HUES64 (cell line): Measurements from ENCODE around the gene CISD3.

Experiments used
- H3K27ac ChIP-seq: 2 replicates; pipeline ENCODE4 v1.7.0; 2013; ENCODE audit warnings: low read depth, low read length, inconsistent platforms
- H3K27me3 ChIP-seq: 2 replicates; pipeline ENCODE4 v1.6.1; 2013; ENCODE audit warnings: mild to moderate bottlenecking, low read length; ENCODE audit not compliant: insufficient read depth
- H3K36me3 ChIP-seq: 2 replicates; pipeline ENCODE4 v1.6.1; 2013; ENCODE audit warnings: mild to moderate bottlenecking, low read length; ENCODE audit not compliant: insufficient read depth
- H3K4me1 ChIP-seq: 2 replicates; pipeline ENCODE4 v1.6.1; 2013; ENCODE audit warnings: mild to moderate bottlenecking, low read length, moderate library complexity; ENCODE audit not compliant: insufficient read depth
- H3K4me3 ChIP-seq: 2 replicates; pipeline ENCODE4 v1.5.1; 2013; ENCODE audit warnings: mild to moderate bottlenecking, low read length, moderate library complexity
- H3K9ac ChIP-seq: 2 replicates; pipeline ENCODE4 v1.6.1; 2013; ENCODE audit warnings: mild to moderate bottlenecking, low read depth, low read length
- H3K9me3 ChIP-seq: 2 replicates; pipeline ENCODE4 v1.6.1; 2013; ENCODE audit warnings: low read depth, low read length; ENCODE audit not compliant: insufficient read depth
- WGBS: fragments of 150-250, 120-280 bp; methylation state at CpG from one replicate; pipeline ENCODE4 v1.1.7; 2013; ENCODE audit warnings: missing lambda C conversion rate; 5-methylcytosine and 5-hydroxymethylcytosine counted together

CISD3 gene

GRCh38 chr17:38729368-38729885 lies 714 bp upstream of the CISD3 start:
- Histone ChIP-seq H3K4me3 (peak overlapping the region; percentile 73), H3K27me3 (peaks cover 20% of the 10 kb centered on the region), H3K9me3 (no peaks in the 10 kb centered on the region), H3K9ac (peak overlapping the region; percentile 69), H3K36me3 (peaks cover 15% of the 10 kb centered on the region), H3K27ac (no peak overlapping the region), H3K4me1 (peaks cover 6% of the 10 kb centered on the region; the same call in 1 of the 2 replicates)
- WGBS = 36% methylated on average over 14 of the region's 14 CpGs

DNA sequence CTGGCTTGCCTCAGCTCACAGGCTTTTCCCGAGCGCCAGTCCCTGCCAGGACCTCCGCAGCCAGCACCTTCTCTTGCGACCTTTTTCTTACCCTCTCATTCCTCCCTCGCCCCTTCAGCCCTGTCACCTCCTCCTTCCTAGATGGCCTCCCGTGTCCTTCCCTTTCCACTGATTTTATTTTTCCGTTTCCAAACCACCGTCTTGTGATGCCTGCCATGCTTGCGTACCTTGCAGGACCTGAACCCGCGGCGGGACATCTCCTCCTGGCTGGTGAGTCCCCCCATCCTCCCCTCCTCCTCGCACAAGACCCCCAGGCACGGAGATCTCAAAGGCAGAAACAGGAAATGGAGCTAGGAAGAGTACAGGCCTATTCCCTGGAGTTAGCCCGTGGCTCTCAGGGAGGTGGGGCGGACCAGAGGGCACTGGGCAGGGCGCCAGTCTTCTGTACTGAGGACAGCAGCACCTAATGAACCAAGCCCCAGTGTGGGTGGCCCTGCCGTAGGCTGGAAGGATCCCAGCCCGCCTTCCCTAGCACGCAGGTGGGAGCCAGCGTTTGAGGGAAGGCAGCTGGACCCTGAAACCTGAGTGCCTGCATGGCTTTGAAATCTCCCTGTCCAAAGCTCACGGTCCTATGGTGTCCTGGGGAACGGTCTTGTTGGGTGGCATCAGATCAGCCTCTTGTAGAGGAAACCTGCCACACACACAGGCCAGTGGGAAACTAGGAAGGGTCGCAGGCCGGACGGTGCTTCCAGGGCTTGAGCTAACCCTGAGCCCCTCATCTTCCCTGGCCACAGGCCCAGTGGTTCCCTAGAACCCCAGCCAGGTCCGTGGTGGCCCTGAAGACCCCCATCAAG lies 612 bp downstream of the CISD3 start:
- Histone ChIP-seq H3K27me3 (peaks cover 20% of the 10 kb centered on the region), H3K4me1 (peaks cover 6% of the 10 kb centered on the region; the same call in 1 of the 2 replicates), H3K4me3 (peak overlapping the region; percentile 73), H3K9ac (peak overlapping the region; percentile 71), H3K27ac (peak overlapping the region; percentile 68; the same call in 1 of the 2 replicates), H3K36me3 (peaks cover 23% of the 10 kb centered on the region), H3K9me3 (no peaks in the 10 kb centered on the region)
- WGBS = 21% methylated on average over 27 of the region's 27 CpGs

- 92% methylated on average over 8 of the region's 8 CpGs for WGBS
- Histone ChIP-seq H3K36me3 (peaks cover 29% of the 10 kb centered on the region), H3K9me3 (no peaks in the 10 kb centered on the region), H3K4me1 (peaks cover 6% of the 10 kb centered on the region; the same call in 1 of the 2 replicates), H3K27me3 (peaks cover 20% of the 10 kb centered on the region), H3K9ac (no peak overlapping the region), H3K27ac (no peak overlapping the region), H3K4me3 (no peak overlapping the region)
Measured at GRCh38 chr17:38731526-38732294, 1.6 kb downstream of the CISD3 start.

DNA sequence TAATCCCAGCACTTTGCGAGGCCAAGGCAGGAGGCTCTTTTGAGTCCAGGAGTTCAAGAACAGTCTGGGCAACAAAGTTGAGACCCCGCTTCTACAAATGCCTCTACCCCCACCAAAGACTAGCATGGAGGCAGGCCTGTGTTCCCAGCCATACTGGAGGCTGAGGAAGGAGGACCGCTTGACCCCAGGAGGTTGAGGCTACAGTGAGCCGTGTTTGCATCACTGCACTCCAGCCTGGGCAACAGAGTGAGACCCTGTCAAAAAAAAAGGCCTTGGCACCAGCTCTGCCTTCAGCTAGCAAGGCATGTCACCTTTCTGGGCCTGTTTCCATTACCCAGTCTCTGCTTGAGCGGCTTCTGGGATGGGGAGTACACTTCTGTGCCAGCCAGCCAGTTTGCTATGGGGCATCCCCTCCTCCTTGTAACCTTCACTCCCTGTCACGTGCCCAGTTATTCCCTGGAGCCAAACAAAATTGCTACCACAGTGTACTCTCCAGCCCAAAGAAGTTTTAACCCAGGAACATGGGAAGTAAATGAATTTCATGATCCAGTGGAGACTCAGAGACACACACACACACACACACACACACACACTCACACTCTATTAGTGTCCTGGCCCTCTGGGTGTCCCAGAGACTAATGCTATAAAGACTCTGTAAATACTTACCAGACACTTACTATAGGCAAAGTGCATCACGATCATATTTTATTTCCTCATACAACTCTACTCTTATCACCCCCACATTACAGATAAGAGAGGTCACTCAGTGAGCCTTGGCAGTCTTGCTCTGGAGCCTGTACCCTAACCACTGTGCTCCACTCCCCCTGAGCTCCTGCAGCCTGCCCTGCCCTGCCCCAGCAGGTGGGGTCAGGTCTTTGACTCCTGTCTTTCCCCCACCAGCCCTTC lies 2.5 kb downstream of the CISD3 start:
- 96% methylated on average over 7 of the region's 7 CpGs for WGBS
- H3K9ac ChIP-seq = no peak overlapping the region

GRCh38 chr17:38733282-38733981 lies 3.3 kb downstream of the CISD3 start:
- Histone ChIP-seq H3K9me3 (no peaks in the 10 kb centered on the region), H3K9ac (no peak overlapping the region), H3K4me3 (no peak overlapping the region), H3K4me1 (peaks cover 6% of the 10 kb centered on the region; the same call in 1 of the 2 replicates), H3K27ac (no peak overlapping the region), H3K27me3 (peaks cover 12% of the 10 kb centered on the region), H3K36me3 (peaks cover 43% of the 10 kb centered on the region)
- 87% methylated on average over 9 of the region's 9 CpGs for WGBS

More for the DNA sequence above, 2.5 kb downstream of the CISD3 start:
- Histone ChIP-seq H3K27ac (no peak overlapping the region), H3K27me3 (peaks cover 20% of the 10 kb centered on the region), H3K4me1 (peaks cover 6% of the 10 kb centered on the region; the same call in 1 of the 2 replicates), H3K9me3 (no peaks in the 10 kb centered on the region), H3K4me3 (no peak overlapping the region), H3K36me3 (peaks cover 35% of the 10 kb centered on the region)

DNA sequence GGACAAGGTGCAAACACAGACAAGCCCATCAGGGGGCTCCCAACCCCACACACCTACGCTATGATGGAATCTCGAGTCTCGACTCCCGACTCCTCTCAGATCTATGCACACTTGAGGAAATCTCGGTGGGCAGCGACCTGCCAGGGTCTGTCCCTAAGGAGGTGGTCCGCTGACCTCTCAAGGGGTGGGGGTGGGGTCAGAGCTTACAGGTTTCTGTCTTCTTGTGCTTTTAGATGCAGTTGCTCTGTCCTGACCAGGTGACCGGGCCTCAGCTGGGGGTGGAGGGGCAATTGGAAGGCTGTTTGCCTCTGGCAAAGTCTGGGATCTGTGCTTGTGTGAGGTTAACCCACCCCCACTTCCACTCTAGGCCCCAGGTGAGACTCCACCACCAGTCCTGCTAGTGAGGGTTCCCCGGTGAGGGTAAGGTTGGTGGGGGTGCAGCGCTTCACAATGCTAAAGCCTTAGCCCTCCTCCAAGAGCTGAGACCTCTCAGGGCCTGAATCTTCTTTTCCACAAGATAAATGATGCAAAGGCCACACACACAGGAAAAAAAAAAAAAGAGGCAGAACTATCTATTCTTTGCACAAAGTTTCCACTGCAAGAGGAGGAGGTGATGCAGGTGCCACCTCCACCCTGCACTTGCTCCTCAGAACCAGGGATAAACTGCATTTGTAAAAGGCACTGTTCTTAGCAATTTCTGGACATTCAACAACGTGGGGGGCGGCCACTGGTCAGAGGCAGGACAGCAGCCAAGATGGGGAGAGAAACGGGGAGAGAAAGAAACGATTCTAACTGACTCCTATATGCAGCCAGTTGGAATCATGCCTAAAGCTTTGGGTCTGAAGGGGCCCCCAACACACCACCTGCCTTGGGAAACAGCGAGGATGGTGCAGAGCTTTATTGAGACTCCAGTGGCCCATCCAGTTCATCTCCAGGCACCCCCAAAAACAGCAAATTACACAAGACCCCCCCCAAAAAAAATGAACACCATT lies 4.1 kb downstream of the CISD3 start:
- H3K9me3 ChIP-seq = no peaks in the 10 kb centered on the region
- no peak overlapping the region for H3K27ac ChIP-seq
- H3K9ac ChIP-seq = no peak overlapping the region
- peaks cover 6% of the 10 kb centered on the region; the same call in 1 of the 2 replicates for H3K4me1 ChIP-seq
- WGBS = 81% methylated on average over 13 of the region's 15 CpGs
- H3K36me3 ChIP-seq = peaks cover 51% of the 10 kb centered on the region
- H3K4me3 ChIP-seq = no peak overlapping the region
- peaks cover 3% of the 10 kb centered on the region; the same call in 1 of the 2 replicates for H3K27me3 ChIP-seq

DNA sequence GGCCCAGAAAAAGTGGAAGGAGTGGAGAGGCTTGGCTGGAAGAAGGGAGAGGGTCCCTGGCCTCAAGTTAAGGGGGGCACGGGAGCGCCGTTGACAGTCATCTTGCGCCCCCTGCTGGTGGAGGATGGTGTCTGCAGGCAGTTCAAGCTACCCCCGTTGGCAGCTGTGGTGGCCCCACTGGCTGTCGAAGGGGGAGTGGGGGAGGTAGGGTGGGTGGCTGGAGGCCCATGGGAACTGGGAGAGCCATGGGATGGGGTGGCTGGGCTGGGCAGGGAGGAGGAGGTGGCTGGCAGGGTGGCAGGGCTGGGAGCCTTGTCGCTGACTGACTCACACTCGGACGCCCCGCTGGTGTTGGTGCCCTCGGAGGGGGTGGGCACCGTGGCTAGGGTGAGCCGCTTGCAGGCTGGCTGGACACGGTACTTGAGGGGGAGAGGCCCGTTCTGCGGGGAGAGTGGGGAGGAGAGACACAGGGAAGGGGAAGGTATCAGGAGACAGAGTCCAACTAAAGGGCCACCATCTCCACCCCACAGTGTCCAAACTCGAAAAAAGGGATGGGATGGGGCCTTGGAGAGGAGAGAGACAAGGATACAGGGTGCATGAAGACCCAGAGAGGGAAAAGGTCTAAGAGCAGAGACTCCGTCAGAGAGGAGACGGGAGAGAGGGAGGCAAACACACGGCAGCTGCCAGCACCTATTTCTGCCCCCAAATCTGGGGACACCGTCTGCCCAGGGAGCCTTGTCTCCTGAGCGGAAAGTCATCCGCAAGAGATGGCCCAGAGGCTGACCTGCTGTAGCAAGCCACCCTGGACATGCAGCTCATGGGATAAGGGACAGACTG lies 5.2 kb downstream of the CISD3 start:
- no peak overlapping the region for H3K9ac ChIP-seq
- H3K27me3 ChIP-seq = no peaks in the 10 kb centered on the region
- no peak overlapping the region for H3K27ac ChIP-seq
- H3K4me1 ChIP-seq = peaks cover 6% of the 10 kb centered on the region; the same call in 1 of the 2 replicates
- H3K4me3 ChIP-seq = no peak overlapping the region
- WGBS = 71% methylated on average over 23 of the region's 23 CpGs
- peaks cover 60% of the 10 kb centered on the region for H3K36me3 ChIP-seq
- no peaks in the 10 kb centered on the region for H3K9me3 ChIP-seq

- Histone ChIP-seq H3K4me1 (0 out of 2 replicates have a peak, but pooled peaks cover under 1% of the 10 kb centered on the region), H3K9ac (no peak overlapping the region), H3K27me3 (no peaks in the 10 kb centered on the region), H3K27ac (no peak overlapping the region), H3K4me3 (no peak overlapping the region), H3K36me3 (peaks cover 56% of the 10 kb centered on the region), H3K9me3 (no peaks in the 10 kb centered on the region)
- 95% methylated on average over 14 of the region's 14 CpGs for WGBS
Measured at GRCh38 chr17:38738007-38738662, 8.0 kb downstream of the CISD3 start.
